ENCODE measurements around the gene SALL4. TPM values are rescaled to one million over a fixed set of nuclear protein-coding genes. Genes with fewer than 3 reads are reported as not detected.
"Not testable (repeated sequence)": the region's sequence is repeated elsewhere in the genome, so short reads cannot be mapped to it uniquely, and the experiment has no call there.

Gene SALL4
- total RNA-seq, 1 experiment from 2014 or later: 279 TPM

DNA sequence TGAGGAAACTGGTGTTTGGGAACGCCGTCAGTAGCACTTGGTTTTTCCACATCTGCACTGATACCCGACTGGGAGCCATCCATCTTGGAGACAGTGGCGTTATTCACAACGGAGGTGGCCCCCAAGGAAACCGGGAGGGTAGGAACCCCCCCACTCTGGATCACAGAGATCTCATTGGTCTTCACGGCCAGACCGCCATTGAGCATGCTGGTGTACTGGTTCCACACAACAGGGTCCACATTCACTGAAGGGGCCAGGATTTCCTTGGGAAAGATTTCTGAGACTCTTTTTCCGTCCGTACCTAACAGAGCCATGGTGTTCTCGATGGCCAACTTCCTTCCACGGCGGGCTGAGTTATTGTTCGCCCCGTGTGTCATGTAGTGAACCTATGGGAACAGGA, 18.0 kb downstream of the SALL4 start:
- H3K4me3 Mint-ChIP-seq: no peak overlapping the region; a peak in 1 of 5 replicates
- WGBS (ENCODE audit: extremely low coverage, insufficient read length, low lambda C conversion rate): no CpG with 5 or more reads among the region's 15 CpGs
- peak overlapping the region in 1 of 3 experiments; percentile 86; a peak in 3 of 7 replicates for H3K27ac Mint-ChIP-seq
- Histone ChIP-seq H2BK120ac (ENCODE audit: low read depth, low read length, poor library complexity, severe bottlenecking) (no peak overlapping the region), H2BK15ac (ENCODE audit: low read depth, low read length) (no peak overlapping the region), H4K20me1 (ENCODE audit: control insufficient read depth, insufficient read depth, insufficient read length) (no peaks in the 10 kb centered on the region), H3K4me1 (ENCODE audit: insufficient read depth, low read length) (no peaks in the 10 kb centered on the region), H2BK5ac (ENCODE audit: insufficient read length, low read length) (no peak overlapping the region), H2AK5ac (ENCODE audit: insufficient read length, low read length) (no peak overlapping the region), H3K23ac (ENCODE audit: insufficient read length, low read depth, low read length) (no peak overlapping the region), H3K14ac (ENCODE audit: insufficient read depth, low read length) (no peak overlapping the region), H4K5ac (ENCODE audit: insufficient read length, low read depth, low read length) (no peak overlapping the region), H4K8ac (replicated peaks; ENCODE audit: insufficient read length, low read depth, low read length) (no peak overlapping the region), H3K56ac (ENCODE audit: insufficient read length, low read depth, low read length) (no peak overlapping the region), H2AFZ (ENCODE audit: low read length) (no peak overlapping the region), H3K27ac (ENCODE audit: insufficient read length, low read depth, low read length) (no peak overlapping the region), H3T11ph (ENCODE audit: low read length) (no peak overlapping the region), H3K4ac (ENCODE audit: low read depth, low read length) (no peak overlapping the region), H3K27me3 (ENCODE audit: insufficient read depth, low read length) (no peaks in the 10 kb centered on the region), H2BK20ac (ENCODE audit: low read depth, low read length, poor library complexity, severe bottlenecking) (no peak overlapping the region), H4K91ac (ENCODE audit: insufficient read length, low read depth, low read length) (no peak overlapping the region), H2BK12ac (ENCODE audit: insufficient read length, low read depth, low read length) (no peak overlapping the region), H3K18ac (ENCODE audit: insufficient read length, low read depth, low read length) (no peak overlapping the region), H3K79me1 (ENCODE audit: insufficient read depth, low read depth, low read length, poor library complexity, severe bottlenecking) (peaks cover 13% of the 10 kb centered on the region), H3K23me2 (ENCODE audit: insufficient read length, low read depth, low read length, poor library complexity, severe bottlenecking) (no peaks in the 10 kb centered on the region), H3K9me3 (ENCODE audit: control insufficient read depth, low read depth, low read length) (no peaks in the 10 kb centered on the region), H3K9ac (ENCODE audit: extremely low read depth, insufficient read length, low read length) (no peak overlapping the region), H3K4me2 (ENCODE audit: insufficient read depth, insufficient read length, low read length) (no peak overlapping the region), H3K79me2 (ENCODE audit: insufficient read depth, low read length) (peaks cover 7% of the 10 kb centered on the region; the same call in 1 of the 2 replicates)
- peaks cover 8 to 12% of the 10 kb centered on the region in 2 experiments; a peak in 4 of 5 replicates for H3K9me3 Mint-ChIP-seq
- DNase-seq: no peak
- H3K4me1 Mint-ChIP-seq: peaks cover 0 to 3% of the 10 kb centered on the region in 2 experiments; a peak in 1 of 4 replicates
- peaks cover 85 to 98% (median 97%) of the 10 kb centered on the region in 3 experiments for H3K36me3 Mint-ChIP-seq (ENCODE audit: insufficient read depth in 1 of 3, low read depth in 3 of 3)
- H3K27me3 Mint-ChIP-seq (ENCODE audit: low read depth): no peaks in the 10 kb centered on the region
- TF ChIP-seq, protein P1, sequence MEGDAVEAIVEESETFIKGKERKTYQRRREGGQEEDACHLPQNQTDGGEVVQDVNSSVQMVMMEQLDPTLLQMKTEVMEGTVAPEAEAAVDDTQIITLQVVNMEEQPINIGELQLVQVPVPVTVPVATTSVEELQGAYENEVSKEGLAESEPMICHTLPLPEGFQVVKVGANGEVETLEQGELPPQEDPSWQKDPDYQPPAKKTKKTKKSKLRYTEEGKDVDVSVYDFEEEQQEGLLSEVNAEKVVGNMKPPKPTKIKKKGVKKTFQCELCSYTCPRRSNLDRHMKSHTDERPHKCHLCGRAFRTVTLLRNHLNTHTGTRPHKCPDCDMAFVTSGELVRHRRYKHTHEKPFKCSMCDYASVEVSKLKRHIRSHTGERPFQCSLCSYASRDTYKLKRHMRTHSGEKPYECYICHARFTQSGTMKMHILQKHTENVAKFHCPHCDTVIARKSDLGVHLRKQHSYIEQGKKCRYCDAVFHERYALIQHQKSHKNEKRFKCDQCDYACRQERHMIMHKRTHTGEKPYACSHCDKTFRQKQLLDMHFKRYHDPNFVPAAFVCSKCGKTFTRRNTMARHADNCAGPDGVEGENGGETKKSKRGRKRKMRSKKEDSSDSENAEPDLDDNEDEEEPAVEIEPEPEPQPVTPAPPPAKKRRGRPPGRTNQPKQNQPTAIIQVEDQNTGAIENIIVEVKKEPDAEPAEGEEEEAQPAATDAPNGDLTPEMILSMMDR (conservative IDR thresholded peaks at IDR 0.05): no peak

DNA sequence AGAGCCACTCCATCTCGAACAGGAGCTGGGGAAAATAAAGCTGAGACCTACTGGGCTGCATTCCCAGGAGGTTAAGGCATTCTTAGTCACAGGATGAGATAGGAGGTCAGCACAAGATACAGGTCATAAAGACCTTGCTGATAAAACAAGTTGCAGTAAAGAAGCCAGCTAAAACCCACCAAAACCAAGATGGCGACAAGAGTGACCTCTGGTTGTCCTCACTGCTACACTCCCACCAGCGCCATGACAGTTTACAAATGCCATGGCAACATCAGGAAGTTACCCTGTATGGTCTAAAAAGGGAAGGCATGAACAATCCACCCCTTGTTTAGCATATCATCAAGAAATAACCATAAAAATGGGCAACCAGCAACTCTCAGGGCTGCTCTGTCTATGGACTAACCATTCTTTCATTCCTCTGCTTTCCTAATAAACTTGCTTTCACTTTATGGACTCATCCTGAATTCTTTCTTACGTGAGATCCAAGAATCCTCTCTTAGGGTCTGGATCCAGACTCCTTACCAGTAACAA, 24.0 kb downstream of the SALL4 start:
- H3K14ac ChIP-seq (ENCODE audit: insufficient read depth, low read length); H3K27ac ChIP-seq (ENCODE audit: insufficient read length, low read depth, low read length); H2AK5ac ChIP-seq (ENCODE audit: insufficient read length, low read length); H3K18ac ChIP-seq (ENCODE audit: insufficient read length, low read depth, low read length); H3K79me1 ChIP-seq (ENCODE audit: insufficient read depth, low read depth, low read length, poor library complexity, severe bottlenecking); H3K9ac ChIP-seq (ENCODE audit: extremely low read depth, insufficient read length, low read length); H2AFZ ChIP-seq (ENCODE audit: low read length); H3K4me2 ChIP-seq (ENCODE audit: insufficient read depth, insufficient read length, low read length); H2BK120ac ChIP-seq (ENCODE audit: low read depth, low read length, poor library complexity, severe bottlenecking); H3K4ac ChIP-seq (ENCODE audit: low read depth, low read length); DNase-seq; H3K4me3 Mint-ChIP-seq; H2BK5ac ChIP-seq (ENCODE audit: insufficient read length, low read length); H3K79me2 ChIP-seq (ENCODE audit: insufficient read depth, low read length); H3T11ph ChIP-seq (ENCODE audit: low read length); H2BK12ac ChIP-seq (ENCODE audit: insufficient read length, low read depth, low read length); H4K5ac ChIP-seq (ENCODE audit: insufficient read length, low read depth, low read length); H3K9me3 ChIP-seq (ENCODE audit: control insufficient read depth, low read depth, low read length); H3K23ac ChIP-seq (ENCODE audit: insufficient read length, low read depth, low read length); H3K23me2 ChIP-seq (ENCODE audit: insufficient read length, low read depth, low read length, poor library complexity, severe bottlenecking); H3K4me1 ChIP-seq (ENCODE audit: insufficient read depth, low read length); H3K4me1 Mint-ChIP-seq; H2BK20ac ChIP-seq (ENCODE audit: low read depth, low read length, poor library complexity, severe bottlenecking); H3K56ac ChIP-seq (ENCODE audit: insufficient read length, low read depth, low read length); H4K8ac ChIP-seq (replicated peaks; ENCODE audit: insufficient read length, low read depth, low read length); H4K20me1 ChIP-seq (ENCODE audit: control insufficient read depth, insufficient read depth, insufficient read length); H2BK15ac ChIP-seq (ENCODE audit: low read depth, low read length); H4K91ac ChIP-seq (ENCODE audit: insufficient read length, low read depth, low read length); H3K27me3 Mint-ChIP-seq (ENCODE audit: low read depth); H3K27me3 ChIP-seq (ENCODE audit: insufficient read depth, low read length): not testable (repeated sequence)
- peaks cover 17 to 22% of the 10 kb centered on the region in 2 experiments for H3K9me3 Mint-ChIP-seq
- H3K36me3 Mint-ChIP-seq (ENCODE audit: insufficient read depth in 1 of 3, low read depth in 3 of 3): peaks cover 51 to 56% (median 53%) of the 10 kb centered on the region in 3 experiments
- WGBS (ENCODE audit: extremely low coverage, insufficient read length, low lambda C conversion rate): no CpG with 5 or more reads among the region's 4 CpGs
- peak overlapping the region in 2 of 3 experiments; percentile 51 to 73; a peak in 4 of 7 replicates for H3K27ac Mint-ChIP-seq
